ENCODE data around the gene ALOX15. TPM values are rescaled to one million over a fixed set of nuclear protein-coding genes. Genes with fewer than 3 reads are reported as not detected.
A peak's percentile ranks its signal among the peaks of the same experiment; 100 is the strongest.

Gene ALOX15
- total and polyA plus RNA-seq, 10 donors = 0.04 to 2.6 (median 0.70) TPM; not detected in 1

GRCh38 chr17:4583206-4583605 is 58.3 kb downstream of the ALOX15 start:
- Histone ChIP-seq H3K4me3 (no peak overlapping the region), H3K36me3 (no peaks in the 10 kb centered on the region), H3K4me1 (peaks cover 6 to 21% (median 16%) of the 10 kb centered on the region in 6 donors), H3K27ac (no peak overlapping the region), H3K9me3 (no peaks in the 10 kb centered on the region), H3K27me3 (replicated peaks in 1 of 7) (peaks cover 4 to 52% (median 33%) of the 10 kb centered on the region in 7 donors)
- intact Hi-C loops (cut with DNase I; ENCODE audit: low total_unique reads) = no loop called here
- 63 to 73% (median 64%) methylated on average over 3 of the region's 3 CpGs for whole genome bisulfite sequencing, 5 donors
- DNase-seq = peak; percentile 19
- no peak for TF ChIP-seq POLR2A (IDR thresholded peaks at IDR 0.05)
- TF ChIP-seq CTCF (IDR thresholded peaks at IDR 0.05 in 8 of 11, conservative IDR thresholded peaks at IDR 0.05 in 3 of 11) = no peak

GRCh38 chr17:4582691-4583090 is 58.8 kb downstream of the ALOX15 start:
- Histone ChIP-seq H3K4me1 (peaks cover 6 to 21% (median 16%) of the 10 kb centered on the region in 6 donors), H3K9me3 (no peaks in the 10 kb centered on the region), H3K27me3 (replicated peaks in 1 of 7) (peaks cover 4 to 52% (median 33%) of the 10 kb centered on the region in 7 donors), H3K36me3 (no peaks in the 10 kb centered on the region), H3K27ac (no peak overlapping the region), H3K4me3 (no peak overlapping the region)
- TF ChIP-seq POLR2A (IDR thresholded peaks at IDR 0.05) (no peak), POLR2AphosphoS5 (IDR thresholded peaks at IDR 0.05) (no peak), CTCF (IDR thresholded peaks at IDR 0.05 in 8 of 11, conservative IDR thresholded peaks at IDR 0.05 in 3 of 11) (no peak)
- 74 to 91% (median 84%) methylated on average over 8 of the region's 8 CpGs for WGBS, 5 donors
- intact Hi-C loops (cut with DNase I; ENCODE audit: low total_unique reads) = no loop called here
- DNase-seq = peak; percentile 16

GRCh38 chr17:4582101-4582501 is 59.4 kb downstream of the ALOX15 start:
- peak; percentile 55 for DNase-seq
- peaks cover 4 to 52% (median 33%) of the 10 kb centered on the region in 7 donors for H3K27me3 ChIP-seq (replicated peaks in 1 of 7)

More at GRCh38 chr17:4582101-4582501, 59.4 kb downstream of the ALOX15 start:
- Histone ChIP-seq H3K4me3 (no peak overlapping the region), H3K4me1 (peaks cover 6 to 21% (median 16%) of the 10 kb centered on the region in 6 donors), H3K9me3 (no peaks in the 10 kb centered on the region), H3K36me3 (no peaks in the 10 kb centered on the region), H3K27ac (no peak overlapping the region)
- intact Hi-C loops (cut with DNase I; ENCODE audit: low total_unique reads) = no loop called here
- TF ChIP-seq POLR2A (IDR thresholded peaks at IDR 0.05) = no peak
- TF ChIP-seq POLR2AphosphoS5 (IDR thresholded peaks at IDR 0.05) = no peak
- TF ChIP-seq CTCF (IDR thresholded peaks at IDR 0.05 in 8 of 11, conservative IDR thresholded peaks at IDR 0.05 in 3 of 11) = no peak
- WGBS, 5 donors = 64 to 74% (median 71%) methylated on average over 5 to 7 of the region's 7 CpGs

Small RNA genes within 50 kb of the gene (small RNA-seq; reads per million reads assigned to genes)
- 0 reads per million in 4 donors for gene RNU6-955P

Other genes starting within 250 kb of the ALOX15 start
- 1 to 10 TPM; 1.1 to 4.7 (median 3.6) TPM for gene SPNS3, start 207.7 kb downstream of the ALOX15 start, total RNA-seq
- 1 to 10 TPM; 2.8 to 7.2 (median 4.3) TPM for gene SPNS3, start 207.7 kb downstream of the ALOX15 start, polyA plus RNA-seq
- gene SPNS2, start 142.8 kb downstream of the ALOX15 start, total RNA-seq = 10 to 100 TPM; 19.6 to 53.5 (median 36.6) TPM
- 10 to 100 TPM in 2 of 3 donors, 1 to 10 TPM in 1; 8.1 to 20.4 (median 13.2) TPM for gene SPNS2, start 142.8 kb downstream of the ALOX15 start, polyA plus RNA-seq
- 10 to 100 TPM; 37.1 to 71.2 (median 54.4) TPM for gene MYBBP1A, start 86.3 kb downstream of the ALOX15 start, total RNA-seq
- gene MYBBP1A, start 86.3 kb downstream of the ALOX15 start, polyA plus RNA-seq = 10 to 100 TPM; 24.7 to 48.6 (median 35.5) TPM
- under 1 TPM in 1 of 7 donors, not detected in 6; 0.42 TPM for gene GGT6, start 81.1 kb downstream of the ALOX15 start, total RNA-seq
- gene GGT6, start 81.1 kb downstream of the ALOX15 start, polyA plus RNA-seq = under 1 TPM in 1 of 3 donors, not detected in 2; 0.03 TPM
- 1 to 10 TPM in 2 of 7 donors, under 1 TPM in 5; 0.42 to 1.5 (median 0.97) TPM for gene SMTNL2, start 57.1 kb downstream of the ALOX15 start, total RNA-seq
- under 1 TPM; 0.22 to 0.67 (median 0.36) TPM for gene SMTNL2, start 57.1 kb downstream of the ALOX15 start, polyA plus RNA-seq
- 10 to 100 TPM; 21.7 to 67.6 (median 43.9) TPM for gene PELP1, start 62.5 kb upstream of the ALOX15 start, total RNA-seq
- gene PELP1, start 62.5 kb upstream of the ALOX15 start, polyA plus RNA-seq = 10 to 100 TPM; 15.7 to 34.9 (median 25.8) TPM
- gene ARRB2, start 69.0 kb upstream of the ALOX15 start, total RNA-seq = 100 to 1,000 TPM; 117 to 416 (median 226) TPM
- 100 to 1,000 TPM in 2 of 3 donors, 10 to 100 TPM in 1; 61.4 to 127 (median 120) TPM for gene ARRB2, start 69.0 kb upstream of the ALOX15 start, polyA plus RNA-seq
- gene MED11, start 89.8 kb upstream of the ALOX15 start, total RNA-seq = 10 to 100 TPM; 17.1 to 42.7 (median 22.3) TPM
- gene MED11, start 89.8 kb upstream of the ALOX15 start, polyA plus RNA-seq = 10 to 100 TPM; 42.9 to 47.1 (median 43.8) TPM
- gene ZMYND15, start 98.2 kb upstream of the ALOX15 start, total RNA-seq = 10 to 100 TPM in 1 of 7 donors, 1 to 10 TPM in 6; 3.8 to 11.5 (median 5.2) TPM
- gene ZMYND15, start 98.2 kb upstream of the ALOX15 start, polyA plus RNA-seq = 1 to 10 TPM; 1.8 to 3.1 (median 2.2) TPM
- gene CXCL16, start 98.2 kb upstream of the ALOX15 start, total RNA-seq = 100 to 1,000 TPM in 1 of 7 donors, 10 to 100 TPM in 6; 45.5 to 104 (median 70.5) TPM
- 10 to 100 TPM; 11.5 to 29.0 (median 17.2) TPM for gene CXCL16, start 98.2 kb upstream of the ALOX15 start, polyA plus RNA-seq
- not detected for gene TM4SF5, start 130.2 kb upstream of the ALOX15 start, total RNA-seq
- gene TM4SF5, start 130.2 kb upstream of the ALOX15 start, polyA plus RNA-seq = not detected
- gene VMO1, start 144.7 kb upstream of the ALOX15 start, total RNA-seq = 10 to 100 TPM in 5 of 7 donors, 1 to 10 TPM in 2; 5.8 to 74.3 (median 16.5) TPM
- gene VMO1, start 144.7 kb upstream of the ALOX15 start, polyA plus RNA-seq = 10 to 100 TPM in 1 of 3 donors, 1 to 10 TPM in 2; 5.0 to 10.9 (median 8.4) TPM
- gene GLTPD2, start 147.3 kb upstream of the ALOX15 start, total RNA-seq = not detected
- gene GLTPD2, start 147.3 kb upstream of the ALOX15 start, polyA plus RNA-seq = under 1 TPM in 1 of 3 donors, not detected in 2; 0.06 TPM
- 100 to 1,000 TPM in 1 of 7 donors, 10 to 100 TPM in 6; 72.9 to 143 (median 84.0) TPM for gene PSMB6, start 154.5 kb upstream of the ALOX15 start, total RNA-seq
- 100 to 1,000 TPM; 106 to 161 (median 124) TPM for gene PSMB6, start 154.5 kb upstream of the ALOX15 start, polyA plus RNA-seq
- 10 to 100 TPM; 19.5 to 42.0 (median 37.4) TPM for gene PLD2, start 165.5 kb upstream of the ALOX15 start, total RNA-seq
- gene PLD2, start 165.5 kb upstream of the ALOX15 start, polyA plus RNA-seq = 10 to 100 TPM in 2 of 3 donors, 1 to 10 TPM in 1; 6.0 to 14.1 (median 13.6) TPM
- gene MINK1, start 191.7 kb upstream of the ALOX15 start, total RNA-seq = 100 to 1,000 TPM in 3 of 7 donors, 10 to 100 TPM in 4; 59.9 to 129 (median 92.2) TPM
- 10 to 100 TPM; 15.9 to 52.4 (median 28.4) TPM for gene MINK1, start 191.7 kb upstream of the ALOX15 start, polyA plus RNA-seq

Measured in spleen (tissue), 11 donors.